Loucy (cell line): ENCODE measurements around the gene ISCU.

ENCODE experiments used
- CTCF ChIP-seq: fragments of 200-600 bp; sonication (generic); conservative IDR thresholded peaks from 2 replicates; pipeline ENCODE4 v1.5.1; 2014; ENCODE audit warnings: mild to moderate bottlenecking, antibody characterized with exemption, low read length
- EZH2phosphoT487 ChIP-seq: fragments of 200-600 bp; IDR thresholded peaks from 2 replicates; pipeline ENCODE4 v1.6.1; 2018; ENCODE audit warnings: antibody characterized with exemption, mild to moderate bottlenecking, moderate library complexity, borderline replicate concordance

GRCh38 chr12:108602976-108603704 is 40.7 kb downstream of the ISCU start:
- TF ChIP-seq CTCF (no peak), EZH2phosphoT487 (no peak)
